ENCODE measurements around the gene GALM.
"Not testable (repeated sequence)": the region's sequence is repeated elsewhere in the genome, so short reads cannot be mapped to it uniquely, and the experiment has no call there.

Gene GALM

DNA sequence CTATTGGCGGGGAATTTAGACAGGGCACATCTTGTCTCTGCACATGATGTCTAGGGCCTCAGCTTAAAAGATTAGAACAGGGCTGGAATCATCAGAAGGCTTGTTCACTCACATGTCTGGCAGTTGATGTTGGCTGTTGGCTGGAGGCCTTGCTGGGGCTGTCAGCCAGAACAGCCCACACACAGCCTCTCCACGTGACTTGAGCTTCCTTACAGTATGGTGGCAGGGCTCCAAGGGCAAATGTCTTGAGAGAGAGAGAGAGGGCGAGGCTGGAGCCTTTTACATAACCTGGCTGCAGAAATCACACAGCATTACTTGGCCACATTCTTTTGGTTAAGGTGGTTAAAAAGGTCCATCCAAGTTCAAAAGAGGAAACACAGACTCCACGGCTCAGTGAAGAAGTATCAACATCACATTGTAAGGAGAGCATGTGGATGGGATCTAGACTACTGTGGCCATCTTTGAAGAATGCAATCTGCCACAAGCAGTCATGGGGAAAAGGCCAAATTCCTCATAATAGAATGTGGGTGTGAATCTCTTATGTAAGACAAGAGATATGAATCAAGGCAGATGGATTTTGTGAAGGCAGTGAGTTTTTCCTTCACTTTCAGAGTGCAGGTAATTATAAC lies 54.8 kb downstream of the GALM start:
- Histone ChIP-seq H3K27me3 (ENCODE audit: control insufficient read depth, insufficient read depth, low read length) (no peaks in the 10 kb centered on the region), H3K4me3 (ENCODE audit: low read length) (no peak overlapping the region), H3K36me3 (ENCODE audit: control insufficient read depth, low read depth, low read length) (no peaks in the 10 kb centered on the region), H3K9ac (ENCODE audit: low read length) (no peak overlapping the region), H3K4me1 (ENCODE audit: control insufficient read depth, low read depth, low read length) (no peaks in the 10 kb centered on the region), H3K27ac (ENCODE audit: low read length) (no peak overlapping the region), H3K9me3 (ENCODE audit: control insufficient read depth, low read depth, low read length) (no peaks in the 10 kb centered on the region)

DNA sequence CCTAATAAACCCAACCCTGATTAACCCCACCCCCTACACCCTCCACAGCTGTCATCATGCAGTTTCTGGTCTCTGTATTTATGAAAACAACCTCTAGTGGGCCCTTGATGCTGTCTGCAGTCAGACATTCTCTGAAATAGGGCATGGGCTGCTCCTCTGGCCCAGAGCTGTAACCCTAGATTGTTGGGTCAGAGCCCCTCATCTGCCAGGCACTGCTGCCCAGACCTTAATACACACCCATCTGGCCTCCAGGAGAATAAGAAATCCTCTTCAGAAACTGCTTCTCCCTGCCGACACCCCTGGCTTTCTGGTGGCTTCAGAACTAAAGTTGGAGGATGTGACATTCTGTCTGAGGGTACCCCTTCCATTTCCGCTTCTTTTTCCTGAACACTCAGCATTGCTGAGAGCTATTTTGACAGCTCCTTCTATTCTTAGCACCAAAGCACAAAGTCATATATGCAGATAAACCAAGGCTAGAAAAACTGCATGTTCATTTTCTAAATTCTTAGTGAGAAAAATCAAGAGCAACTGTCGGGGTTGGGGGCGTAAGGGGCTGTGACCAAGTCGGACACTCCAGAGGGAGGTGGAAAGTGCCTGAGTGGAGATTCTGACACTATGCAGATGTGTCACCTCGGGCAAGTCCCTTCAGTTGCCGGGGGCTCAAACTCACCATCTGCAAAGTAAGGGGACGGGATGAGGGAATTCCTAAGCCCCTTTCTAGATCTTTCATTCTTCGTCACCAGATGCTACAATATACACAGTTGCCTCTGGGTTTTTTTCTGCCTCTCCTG lies 56.6 kb downstream of the GALM start:
- no peak overlapping the region for H3K9ac ChIP-seq (ENCODE audit: low read length)
- H3K4me3 ChIP-seq (ENCODE audit: low read length) = no peak overlapping the region
- no peaks in the 10 kb centered on the region for H3K4me1 ChIP-seq (ENCODE audit: control insufficient read depth, low read depth, low read length)
- no peaks in the 10 kb centered on the region for H3K36me3 ChIP-seq (ENCODE audit: control insufficient read depth, low read depth, low read length)
- no peak overlapping the region for H3K27ac ChIP-seq (ENCODE audit: low read length)
- H3K9me3 ChIP-seq (ENCODE audit: control insufficient read depth, low read depth, low read length) = no peaks in the 10 kb centered on the region
- no peaks in the 10 kb centered on the region for H3K27me3 ChIP-seq (ENCODE audit: control insufficient read depth, insufficient read depth, low read length)

DNA sequence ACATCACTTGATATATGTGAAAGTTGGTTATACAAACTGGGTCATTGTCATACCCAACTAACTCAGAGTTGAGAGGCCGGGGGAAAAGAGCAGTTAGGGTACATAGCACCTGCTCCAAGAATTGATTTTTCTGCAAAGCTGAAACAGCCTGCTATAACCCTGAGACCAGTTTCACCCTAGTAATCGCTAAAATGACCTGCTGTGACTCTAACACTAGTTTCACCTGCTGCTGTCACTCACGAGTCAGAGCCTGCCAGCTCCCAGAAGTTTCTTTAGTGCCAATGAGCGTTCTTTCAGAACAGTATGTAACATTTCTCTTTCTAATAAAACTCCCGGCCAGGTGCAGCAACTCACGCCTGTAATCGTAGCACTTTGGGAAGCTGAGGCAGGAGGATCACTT lies 57.3 kb downstream of the GALM start:
- no peaks in the 10 kb centered on the region for H3K36me3 ChIP-seq (ENCODE audit: control insufficient read depth, low read depth, low read length)
- no peaks in the 10 kb centered on the region for H3K27me3 ChIP-seq (ENCODE audit: control insufficient read depth, insufficient read depth, low read length)
- H3K27ac ChIP-seq (ENCODE audit: low read length) = no peak overlapping the region
- H3K4me1 ChIP-seq (ENCODE audit: control insufficient read depth, low read depth, low read length) = no peaks in the 10 kb centered on the region
- H3K4me3 ChIP-seq (ENCODE audit: low read length) = no peak overlapping the region
- H3K9me3 ChIP-seq (ENCODE audit: control insufficient read depth, low read depth, low read length) = no peaks in the 10 kb centered on the region
- no peak overlapping the region for H3K9ac ChIP-seq (ENCODE audit: low read length)

DNA sequence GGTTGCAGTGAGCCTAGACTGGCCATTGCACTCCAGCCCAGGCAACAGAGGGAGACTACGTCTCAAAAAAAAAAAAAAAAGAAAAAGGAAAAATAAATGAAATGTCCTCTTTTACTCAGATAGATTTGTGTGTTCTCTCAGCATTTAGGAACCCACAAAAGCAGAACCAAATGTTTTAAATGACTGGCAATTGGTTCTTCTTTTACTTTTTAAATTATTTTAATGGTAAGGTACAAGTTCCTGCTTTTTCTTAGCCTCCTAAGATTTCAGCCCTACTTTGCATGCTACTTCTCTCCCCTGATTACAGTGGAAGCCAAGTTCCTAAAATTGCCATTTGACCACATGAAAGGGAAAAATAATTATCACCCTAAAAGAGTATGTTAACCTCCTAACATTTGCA lies 61.7 kb downstream of the GALM start:
- H3K4me1 ChIP-seq (ENCODE audit: control insufficient read depth, low read depth, low read length) = no peaks in the 10 kb centered on the region
- H3K9me3 ChIP-seq (ENCODE audit: control insufficient read depth, low read depth, low read length) = no peaks in the 10 kb centered on the region
- no peaks in the 10 kb centered on the region for H3K27me3 ChIP-seq (ENCODE audit: control insufficient read depth, insufficient read depth, low read length)
- no peak overlapping the region for H3K4me3 ChIP-seq (ENCODE audit: low read length)
- no peak overlapping the region for H3K9ac ChIP-seq (ENCODE audit: low read length)
- H3K36me3 ChIP-seq (ENCODE audit: control insufficient read depth, low read depth, low read length) = no peaks in the 10 kb centered on the region
- no peak overlapping the region for H3K27ac ChIP-seq (ENCODE audit: low read length)

DNA sequence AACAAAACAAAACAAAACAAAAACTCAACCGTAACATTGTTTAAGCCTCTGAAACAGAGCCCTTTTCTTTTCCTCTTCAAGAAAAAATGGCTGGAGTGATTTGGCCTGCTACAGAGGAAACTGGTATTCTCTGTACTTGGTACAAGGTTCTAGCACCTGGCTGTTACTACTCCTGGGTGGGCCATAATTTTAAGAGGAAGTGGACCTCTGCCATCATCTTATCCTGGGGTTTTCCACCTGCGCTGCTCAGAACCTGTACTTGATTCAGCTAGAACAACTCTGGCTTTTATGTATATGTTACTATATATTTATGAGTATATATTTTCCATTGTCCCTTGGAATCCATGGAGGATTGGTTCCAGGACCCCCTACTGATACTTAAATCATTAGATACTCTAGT lies 62.8 kb downstream of the GALM start:
- Histone ChIP-seq H3K27me3 (ENCODE audit: control insufficient read depth, insufficient read depth, low read length) (no peaks in the 10 kb centered on the region), H3K9ac (ENCODE audit: low read length) (no peak overlapping the region), H3K4me1 (ENCODE audit: control insufficient read depth, low read depth, low read length) (no peaks in the 10 kb centered on the region), H3K27ac (ENCODE audit: low read length) (no peak overlapping the region), H3K4me3 (ENCODE audit: low read length) (no peak overlapping the region), H3K9me3 (ENCODE audit: control insufficient read depth, low read depth, low read length) (no peaks in the 10 kb centered on the region), H3K36me3 (ENCODE audit: control insufficient read depth, low read depth, low read length) (no peaks in the 10 kb centered on the region)

DNA sequence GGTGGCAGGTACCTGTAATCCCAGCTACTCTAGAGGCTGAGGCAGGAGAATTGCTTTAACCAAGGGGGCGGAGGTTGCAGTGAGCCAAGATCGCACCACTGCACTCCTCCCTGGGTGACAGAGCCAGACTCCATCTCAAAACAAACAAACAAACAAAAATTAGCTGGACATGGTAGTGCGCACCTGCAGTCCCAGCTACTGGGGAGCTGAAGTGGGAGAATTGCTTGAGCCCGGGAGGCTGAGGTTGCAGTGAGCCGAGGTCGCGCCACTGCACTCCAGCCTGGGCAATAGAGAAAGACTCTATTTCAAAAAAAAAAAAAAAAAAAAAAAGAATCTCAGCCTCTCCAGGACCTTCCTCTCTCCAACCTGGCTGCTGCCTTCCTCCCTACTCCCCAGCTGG lies 65.2 kb downstream of the GALM start:
- no peaks in the 10 kb centered on the region for H3K36me3 ChIP-seq (ENCODE audit: control insufficient read depth, low read depth, low read length)

DNA sequence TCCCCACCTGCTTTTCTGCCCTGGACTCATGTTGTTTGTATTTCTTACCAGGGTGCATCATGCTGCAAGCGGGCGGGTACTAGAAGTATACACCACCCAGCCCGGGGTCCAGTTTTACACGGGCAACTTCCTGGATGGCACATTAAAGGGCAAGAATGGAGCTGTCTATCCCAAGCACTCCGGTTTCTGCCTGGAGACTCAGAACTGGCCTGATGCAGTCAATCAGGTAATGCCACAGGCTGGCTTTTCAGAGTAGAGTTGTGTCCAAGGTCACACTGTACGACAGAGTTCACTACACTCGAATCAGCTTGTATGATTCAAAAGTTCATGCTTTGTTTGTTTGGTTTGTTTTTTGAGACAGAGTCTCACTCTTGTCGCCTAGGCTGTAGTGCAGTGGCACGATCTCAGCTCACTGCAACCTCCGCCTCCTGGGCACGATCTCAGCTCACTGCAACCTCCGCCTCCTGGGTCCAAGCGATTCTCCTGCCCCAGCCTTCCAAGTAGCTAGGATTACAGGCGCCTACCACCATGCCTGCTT lies 65.8 kb downstream of the GALM start:
- Histone ChIP-seq H3K9me3 (ENCODE audit: control insufficient read depth, low read depth, low read length) (no peaks in the 10 kb centered on the region), H3K4me1 (ENCODE audit: control insufficient read depth, low read depth, low read length) (no peaks in the 10 kb centered on the region), H3K27ac (ENCODE audit: low read length) (no peak overlapping the region), H3K36me3 (ENCODE audit: control insufficient read depth, low read depth, low read length) (no peaks in the 10 kb centered on the region), H3K27me3 (ENCODE audit: control insufficient read depth, insufficient read depth, low read length) (no peaks in the 10 kb centered on the region), H3K9ac (ENCODE audit: low read length) (no peak overlapping the region), H3K4me3 (ENCODE audit: low read length) (no peak overlapping the region)

More for the DNA sequence above, 65.2 kb downstream of the GALM start:
- Histone ChIP-seq H3K27ac (ENCODE audit: low read length) (no peak overlapping the region), H3K9me3 (ENCODE audit: control insufficient read depth, low read depth, low read length) (no peaks in the 10 kb centered on the region), H3K9ac (ENCODE audit: low read length) (no peak overlapping the region), H3K4me3 (ENCODE audit: low read length) (no peak overlapping the region), H3K4me1 (ENCODE audit: control insufficient read depth, low read depth, low read length) (no peaks in the 10 kb centered on the region), H3K27me3 (ENCODE audit: control insufficient read depth, insufficient read depth, low read length) (no peaks in the 10 kb centered on the region)

DNA sequence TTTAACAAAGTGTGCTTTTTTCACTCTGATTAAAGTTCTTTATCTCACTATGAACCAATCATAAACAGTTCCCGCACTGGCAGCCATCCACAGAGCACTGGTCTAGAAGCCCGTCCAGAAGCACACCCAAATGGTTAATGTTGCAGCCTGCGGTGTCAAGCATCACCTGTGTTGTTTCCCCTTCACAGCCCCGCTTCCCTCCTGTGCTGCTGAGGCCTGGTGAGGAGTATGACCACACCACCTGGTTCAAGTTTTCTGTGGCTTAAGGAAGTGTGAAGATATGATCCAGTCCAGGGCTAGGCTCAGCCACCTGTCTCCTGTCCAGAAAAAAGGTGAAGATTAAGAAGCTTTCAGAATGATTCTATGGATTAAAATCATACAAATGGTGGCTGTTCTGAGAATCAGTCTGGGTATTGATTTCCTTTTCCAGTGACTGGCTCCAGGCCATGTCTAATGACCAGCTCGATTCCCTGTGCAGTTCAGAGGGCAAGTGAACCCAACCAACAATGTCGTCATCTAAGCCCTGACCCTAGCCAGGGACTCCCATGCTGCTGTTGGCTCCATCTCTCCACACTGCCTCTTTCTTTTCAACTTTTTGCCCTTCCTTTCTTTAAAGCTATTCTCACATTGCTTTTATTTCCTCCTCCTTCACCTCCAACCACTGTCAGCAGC lies 67.5 kb downstream of the GALM start:
- Histone ChIP-seq H3K36me3 (ENCODE audit: control insufficient read depth, low read depth, low read length) (no peaks in the 10 kb centered on the region), H3K9ac (ENCODE audit: low read length) (no peak overlapping the region), H3K27ac (ENCODE audit: low read length) (no peak overlapping the region), H3K9me3 (ENCODE audit: control insufficient read depth, low read depth, low read length) (no peaks in the 10 kb centered on the region), H3K4me3 (ENCODE audit: low read length) (no peak overlapping the region), H3K4me1 (ENCODE audit: control insufficient read depth, low read depth, low read length) (peaks cover 4% of the 10 kb centered on the region), H3K27me3 (ENCODE audit: control insufficient read depth, insufficient read depth, low read length) (no peaks in the 10 kb centered on the region)

DNA sequence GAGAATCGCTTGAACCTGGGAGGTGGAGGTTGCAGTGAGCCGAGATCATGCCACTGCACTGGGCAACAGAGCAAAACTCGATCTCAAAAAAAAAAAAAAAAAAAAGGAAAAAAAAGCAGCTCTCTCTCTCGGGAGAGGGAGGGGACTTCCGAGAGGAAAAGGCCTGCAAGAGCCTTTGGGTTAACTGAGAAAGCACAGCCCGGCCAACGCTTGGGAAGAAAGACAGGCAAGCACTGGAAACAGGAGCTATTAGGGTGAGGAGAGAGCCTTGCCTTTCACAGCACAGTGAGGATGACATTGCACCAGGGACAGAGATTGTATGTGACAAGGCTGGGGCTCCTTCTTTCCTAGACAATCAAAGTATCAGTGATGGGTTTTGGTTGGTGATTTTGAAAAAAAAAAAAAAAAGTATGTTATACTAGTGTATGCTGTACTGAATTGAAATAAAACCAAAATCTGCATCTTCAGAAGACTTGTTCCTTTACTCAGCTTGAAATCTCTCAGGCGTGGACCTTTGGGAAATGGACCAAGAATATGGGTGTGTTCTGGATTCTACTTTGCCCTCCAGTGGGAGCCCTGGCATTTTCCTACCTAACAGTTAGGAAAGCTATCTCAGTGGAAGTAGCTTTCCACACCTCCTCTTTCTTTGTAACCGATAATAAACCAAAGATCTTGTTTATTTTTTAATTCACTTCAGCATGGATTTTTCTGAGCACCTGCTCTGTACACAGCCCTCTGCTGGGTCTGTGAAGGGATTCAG lies 68.6 kb downstream of the GALM start:
- peaks cover 4% of the 10 kb centered on the region for H3K4me1 ChIP-seq (ENCODE audit: control insufficient read depth, low read depth, low read length)
- H3K36me3 ChIP-seq (ENCODE audit: control insufficient read depth, low read depth, low read length) = peaks cover 4% of the 10 kb centered on the region
- no peaks in the 10 kb centered on the region for H3K9me3 ChIP-seq (ENCODE audit: control insufficient read depth, low read depth, low read length)

DNA sequence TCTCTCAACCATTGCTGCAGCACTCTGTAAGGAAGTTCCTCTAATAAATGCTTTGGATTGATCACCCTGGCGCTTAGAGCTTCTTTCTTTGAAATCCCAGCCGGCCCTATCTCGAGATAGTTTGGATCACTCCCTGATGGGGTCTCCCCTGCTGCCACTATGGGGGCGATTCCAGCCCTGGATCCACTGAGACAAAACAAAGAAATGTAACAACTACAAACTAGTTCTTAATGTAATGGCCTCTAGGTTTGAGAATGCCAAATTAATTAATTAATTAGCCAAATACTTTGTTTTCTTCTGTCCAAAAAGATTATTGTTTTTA lies 70.0 kb downstream of the GALM start:
- Histone ChIP-seq H3K9me3 (ENCODE audit: control insufficient read depth, low read depth, low read length) (no peaks in the 10 kb centered on the region), H3K9ac (ENCODE audit: low read length) (no peak overlapping the region), H3K4me3 (ENCODE audit: low read length) (no peak overlapping the region), H3K27ac (ENCODE audit: low read length) (no peak overlapping the region), H3K27me3 (ENCODE audit: control insufficient read depth, insufficient read depth, low read length) (no peaks in the 10 kb centered on the region), H3K36me3 (ENCODE audit: control insufficient read depth, low read depth, low read length) (peaks cover 4% of the 10 kb centered on the region), H3K4me1 (ENCODE audit: control insufficient read depth, low read depth, low read length) (peaks cover 4% of the 10 kb centered on the region)

More for the DNA sequence above, 68.6 kb downstream of the GALM start:
- Histone ChIP-seq H3K9ac (ENCODE audit: low read length) (no peak overlapping the region), H3K27me3 (ENCODE audit: control insufficient read depth, insufficient read depth, low read length) (no peaks in the 10 kb centered on the region), H3K27ac (ENCODE audit: low read length) (no peak overlapping the region), H3K4me3 (ENCODE audit: low read length) (no peak overlapping the region)

DNA sequence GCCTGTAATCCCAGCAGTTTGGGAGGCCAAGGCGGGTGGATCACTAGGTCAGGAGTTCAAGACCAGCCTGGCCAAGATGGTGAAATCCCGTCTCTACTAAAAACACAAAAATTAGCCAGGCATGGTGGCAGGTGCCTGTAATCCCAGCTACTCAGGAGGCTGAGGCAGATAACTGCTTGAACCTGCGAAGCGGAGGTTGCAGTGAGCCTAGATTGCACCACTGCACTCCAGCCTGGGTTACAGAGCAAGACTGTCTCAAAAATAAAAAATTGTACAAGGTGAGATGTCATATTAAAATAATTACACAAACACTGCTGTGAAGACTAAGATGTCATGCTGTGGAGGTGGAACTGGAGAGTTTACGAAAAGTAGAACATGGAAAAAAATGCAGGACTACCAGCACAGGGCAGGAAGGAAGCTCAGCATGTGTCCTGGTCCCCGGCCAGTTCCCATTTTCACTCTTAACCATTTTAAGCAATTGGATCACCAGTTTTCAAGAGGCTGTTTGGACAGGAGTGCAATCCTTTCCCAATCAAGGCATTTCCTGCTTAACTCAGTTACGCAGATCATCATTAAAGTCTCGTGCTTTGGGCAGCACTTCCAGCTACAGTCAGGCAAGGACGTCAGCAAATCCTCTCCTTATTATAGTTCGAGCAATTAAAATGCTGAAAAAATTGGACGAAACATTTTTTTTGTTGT lies 71.2 kb downstream of the GALM start:
- H3K9ac ChIP-seq (ENCODE audit: low read length); H3K4me3 ChIP-seq (ENCODE audit: low read length); H3K36me3 ChIP-seq (ENCODE audit: control insufficient read depth, low read depth, low read length); H3K9me3 ChIP-seq (ENCODE audit: control insufficient read depth, low read depth, low read length); H3K27ac ChIP-seq (ENCODE audit: low read length); H3K27me3 ChIP-seq (ENCODE audit: control insufficient read depth, insufficient read depth, low read length); H3K4me1 ChIP-seq (ENCODE audit: control insufficient read depth, low read depth, low read length): not testable (repeated sequence)

All from iPS-18a (cell line).